Omental fat pad (tissue), 4 donors: ENCODE data around the gene CELF4. TPM values are rescaled to one million over a fixed set of nuclear protein-coding genes. Genes with fewer than 3 reads are reported as not detected.
A peak's percentile ranks its signal among the peaks of the same experiment; 100 is the strongest.

Source experiments
- ATAC-seq: fragments of 150-250 bp; one replicate; pipeline ENCODE4 v1.9.1; 2016; ENCODE audit warnings: mild to moderate bottlenecking, moderate library complexity; ENCODE audit not compliant: low FRiP score
- DNase-seq: peaks from one replicate; pipeline ENCODE4 v3.0.0-alpha.2; 2019; ENCODE audit warnings: low spot score
- total RNA-seq, 4 donors: library from RNA; depleted of rRNA; stranded (reverse); fragments of >200 nt; gene quantifications; one replicate each; pipeline ENCODE4 v1.1.0, GENCODE V29; 2016
- TF ChIP-seq, protein P1 (sequence below), 3 donors: fragments of 450-650 bp; IDR thresholded peaks; one replicate each; pipeline ENCODE4 v1.5.1; 2016 to 2017; ENCODE audit warnings: antibody characterized with exemption in 3 of 3, mild to moderate bottlenecking in 3 of 3, moderate library complexity in 2 of 3

Gene CELF4
- total RNA-seq, 4 donors from 2014 or later = 0.37 to 0.47 TPM; not detected in 2

DNA sequence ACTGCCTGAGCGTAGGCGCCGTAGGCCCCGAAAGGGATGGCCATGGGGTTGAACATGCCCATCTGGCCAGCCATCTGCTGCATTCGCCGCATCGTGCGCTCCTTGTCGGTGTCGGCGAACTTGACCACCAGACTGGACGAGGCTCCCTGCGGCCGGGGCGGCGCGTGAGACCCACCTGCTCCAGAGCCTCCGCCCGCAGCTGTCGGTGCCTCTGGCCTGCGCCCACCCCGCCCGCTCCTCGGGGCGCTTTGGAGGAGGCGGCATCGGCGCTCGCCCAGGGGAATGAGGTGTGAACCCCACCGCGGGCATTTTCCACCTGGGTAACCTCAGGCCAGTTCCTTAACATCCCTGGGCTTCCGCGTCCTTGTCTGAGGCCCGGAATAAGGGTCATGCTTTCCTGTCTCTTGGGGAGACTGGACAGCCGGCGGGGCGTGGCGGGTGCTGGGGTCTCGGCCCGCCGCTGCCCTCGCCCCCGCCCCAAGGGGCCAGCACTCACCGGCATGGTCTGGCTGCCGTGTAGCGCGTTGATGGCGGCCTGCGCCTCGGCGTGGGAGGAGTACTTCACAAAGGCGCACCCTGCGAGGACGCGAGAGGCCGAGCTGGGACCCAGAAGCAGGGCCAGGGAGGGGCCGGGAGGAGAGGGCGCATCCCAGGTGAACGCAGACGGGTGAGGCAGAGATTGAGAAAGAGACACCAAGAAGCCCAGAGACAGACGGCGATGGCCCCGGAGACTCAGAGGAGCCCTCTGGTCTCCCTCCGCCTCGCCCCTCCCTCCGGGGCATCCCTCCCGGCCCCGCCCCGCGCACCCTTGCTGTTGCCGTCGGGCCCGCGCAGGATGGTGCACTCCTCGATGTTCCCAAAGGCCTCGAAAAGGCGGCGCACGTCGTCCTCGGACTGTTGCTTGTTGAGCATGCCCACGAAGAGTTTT lies 291.0 kb downstream of the CELF4 start:
- ATAC-seq (no peak), DNase-seq (no peak)
- TF ChIP-seq, protein P1, sequence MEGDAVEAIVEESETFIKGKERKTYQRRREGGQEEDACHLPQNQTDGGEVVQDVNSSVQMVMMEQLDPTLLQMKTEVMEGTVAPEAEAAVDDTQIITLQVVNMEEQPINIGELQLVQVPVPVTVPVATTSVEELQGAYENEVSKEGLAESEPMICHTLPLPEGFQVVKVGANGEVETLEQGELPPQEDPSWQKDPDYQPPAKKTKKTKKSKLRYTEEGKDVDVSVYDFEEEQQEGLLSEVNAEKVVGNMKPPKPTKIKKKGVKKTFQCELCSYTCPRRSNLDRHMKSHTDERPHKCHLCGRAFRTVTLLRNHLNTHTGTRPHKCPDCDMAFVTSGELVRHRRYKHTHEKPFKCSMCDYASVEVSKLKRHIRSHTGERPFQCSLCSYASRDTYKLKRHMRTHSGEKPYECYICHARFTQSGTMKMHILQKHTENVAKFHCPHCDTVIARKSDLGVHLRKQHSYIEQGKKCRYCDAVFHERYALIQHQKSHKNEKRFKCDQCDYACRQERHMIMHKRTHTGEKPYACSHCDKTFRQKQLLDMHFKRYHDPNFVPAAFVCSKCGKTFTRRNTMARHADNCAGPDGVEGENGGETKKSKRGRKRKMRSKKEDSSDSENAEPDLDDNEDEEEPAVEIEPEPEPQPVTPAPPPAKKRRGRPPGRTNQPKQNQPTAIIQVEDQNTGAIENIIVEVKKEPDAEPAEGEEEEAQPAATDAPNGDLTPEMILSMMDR (IDR thresholded peaks at IDR 0.05) = no peak

DNA sequence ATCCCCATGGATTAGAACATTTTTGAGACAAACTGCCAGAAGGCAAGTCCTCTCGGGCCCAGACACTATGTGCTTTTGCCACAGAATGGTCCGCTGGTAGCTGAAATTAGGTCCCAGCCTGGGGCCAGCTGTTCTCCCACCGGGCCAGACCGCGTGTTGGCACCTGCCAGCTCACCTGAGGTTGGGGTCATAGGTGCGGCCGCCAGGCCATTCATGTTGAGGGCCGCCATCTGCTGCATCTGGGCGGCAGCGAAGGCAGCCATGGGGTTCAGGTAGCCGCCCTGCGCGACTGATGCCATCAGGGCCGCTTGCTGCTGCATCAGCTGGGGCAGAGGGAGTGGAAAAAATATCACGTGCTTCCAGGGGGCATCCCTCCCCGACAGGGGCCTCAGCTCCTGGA lies 292.8 kb downstream of the CELF4 start:
- TF ChIP-seq, protein P1 (IDR thresholded peaks at IDR 0.05) = no peak
- no peak for ATAC-seq
- no peak for DNase-seq

DNA sequence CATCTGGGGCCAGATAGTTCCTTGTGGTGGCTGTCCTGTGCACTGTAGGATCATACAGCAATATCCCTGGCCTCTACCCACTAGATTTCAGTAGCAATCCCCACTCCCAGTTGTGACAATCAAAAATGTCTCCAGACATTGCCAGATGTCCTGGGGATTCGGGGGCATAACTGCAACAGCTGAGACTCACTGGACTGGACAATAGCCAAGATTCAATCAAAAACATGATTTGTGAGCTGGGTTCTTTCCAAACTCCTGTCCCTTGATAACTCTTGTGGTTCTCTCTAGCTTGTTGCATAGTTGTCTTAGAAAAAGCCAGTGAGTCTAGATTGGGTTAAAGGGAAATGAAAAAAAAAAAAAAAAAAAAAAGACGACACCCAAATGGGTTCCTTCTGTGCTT lies 293.4 kb downstream of the CELF4 start:
- DNase-seq = no peak
- TF ChIP-seq, protein P1 (IDR thresholded peaks at IDR 0.05) = no peak
- ATAC-seq = no peak

DNA sequence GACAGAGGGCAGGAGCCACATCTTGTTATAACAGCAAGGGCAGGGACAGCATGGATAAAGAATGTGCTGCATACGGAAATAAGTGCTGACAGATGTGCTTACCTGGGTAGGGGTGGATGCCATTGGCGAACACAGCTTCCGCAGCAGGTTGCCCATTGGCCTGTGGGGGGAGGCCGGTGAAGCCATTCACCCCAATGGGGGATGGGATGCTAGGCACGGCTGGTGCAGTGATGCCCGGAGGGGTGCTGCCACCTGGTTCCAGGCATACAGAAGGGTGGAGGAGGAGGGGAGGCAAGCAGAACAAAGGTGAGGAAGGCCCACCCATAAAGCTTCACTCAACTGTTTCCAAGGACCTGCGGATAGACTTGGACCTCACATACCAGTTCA lies 294.9 kb downstream of the CELF4 start:
- ATAC-seq (no peak), DNase-seq (no peak)
- TF ChIP-seq, protein P1 (IDR thresholded peaks at IDR 0.05) = no peak

DNA sequence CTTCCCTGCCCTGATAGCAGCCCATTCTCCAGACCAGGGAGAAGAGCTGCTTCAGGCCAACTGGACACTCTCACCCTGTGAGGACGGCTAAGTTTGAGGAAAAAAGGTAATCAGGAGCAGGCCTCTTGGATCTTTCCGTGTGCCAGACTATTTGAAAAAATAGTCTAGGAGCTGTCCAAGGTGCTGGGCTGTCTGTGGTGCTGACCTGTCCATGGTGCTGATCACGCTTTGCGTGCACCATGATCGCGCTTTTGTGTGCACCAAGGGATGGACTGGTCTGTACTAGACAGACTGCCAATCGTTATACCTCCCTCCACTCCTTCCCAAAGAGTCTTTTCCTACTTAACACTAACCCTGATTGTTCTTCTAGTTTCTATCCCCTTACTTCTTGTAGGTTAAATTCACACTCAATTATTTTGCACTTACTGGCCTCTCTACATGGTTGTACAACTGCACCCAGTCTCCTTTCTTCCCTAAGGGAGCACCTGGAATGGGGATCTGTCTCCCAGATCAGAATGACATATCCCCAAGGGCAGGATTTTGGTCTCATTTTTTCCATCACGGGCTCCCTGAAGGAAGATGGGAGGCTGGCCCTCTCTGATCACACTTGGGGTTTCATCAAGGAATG lies 295.4 kb downstream of the CELF4 start:
- TF ChIP-seq, protein P1 (IDR thresholded peaks at IDR 0.05) = no peak
- DNase-seq (peak; percentile 35), ATAC-seq (no peak)

DNA sequence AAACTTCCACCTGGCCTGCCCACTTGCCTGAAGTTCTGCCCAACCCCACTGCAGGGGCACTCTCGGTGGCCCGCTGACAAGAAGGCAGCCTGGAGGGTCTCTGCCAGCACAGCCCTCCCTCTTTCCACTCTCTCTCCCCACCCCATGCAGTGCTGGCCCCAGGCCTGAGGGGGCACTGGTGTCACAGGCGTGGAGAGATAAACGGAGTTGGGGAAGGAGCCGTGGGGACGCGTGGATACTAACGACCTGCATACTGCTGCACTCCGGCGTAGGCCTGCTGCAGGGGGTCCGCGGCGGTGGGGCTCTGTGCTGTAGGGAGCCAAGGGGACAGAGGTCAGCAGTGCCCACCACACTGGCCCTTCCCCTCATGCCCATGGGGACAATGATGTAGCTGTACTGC lies 299.3 kb downstream of the CELF4 start:
- ATAC-seq = no peak
- TF ChIP-seq, protein P1 (IDR thresholded peaks at IDR 0.05) = no peak

More for the DNA sequence above, 299.3 kb downstream of the CELF4 start:
- no peak for DNase-seq
